Measurements from ENCODE around the gene ZNF500.

Gene ZNF500

GRCh38 chr16:4778050-4778392 is 11.1 kb upstream of the ZNF500 start:
- Histone ChIP-seq H4K8ac (ENCODE audit: low read depth, low read length) (no peak overlapping the region), H2BK120ac (ENCODE audit: insufficient read depth, low read length, poor library complexity) (no peak overlapping the region)
- WGBS (ENCODE audit: extremely low coverage, insufficient coverage, insufficient read length), result no CpG with 5 or more reads among the region's 5 CpGs

GRCh38 chr16:4777339-4778049 is 10.5 kb upstream of the ZNF500 start:
- H3K23ac ChIP-seq (ENCODE audit: low read length), result no peak overlapping the region
- H3K14ac ChIP-seq (ENCODE audit: low read length), result no peak overlapping the region
- H2BK5ac ChIP-seq (ENCODE audit: low read depth, low read length, poor library complexity), result no peak overlapping the region
- DNase-seq, result peak; percentile 59 to 73
- H2AFZ ChIP-seq (ENCODE audit: insufficient read depth, low read length, poor library complexity), result no peak overlapping the region
- no peak overlapping the region for H3K4ac ChIP-seq (ENCODE audit: low read depth, low read length)
- no peak overlapping the region for H3K4me2 ChIP-seq (ENCODE audit: low read length)
- no peak overlapping the region for H2BK120ac ChIP-seq (ENCODE audit: insufficient read depth, low read length, poor library complexity)
- H3K9ac ChIP-seq (ENCODE audit: low read length), result no peak overlapping the region
- no peak overlapping the region for H3K4me3 ChIP-seq (ENCODE audit: low read depth, low read length)
- H2BK12ac ChIP-seq (ENCODE audit: low read length), result no peak overlapping the region
- H4K12ac ChIP-seq (ENCODE audit: low read depth, low read length), result no peak overlapping the region
- peaks cover 0 to 2% of the 10 kb centered on the region in 2 experiments for H3K4me1 ChIP-seq (ENCODE audit: control insufficient read depth in 1 of 2, insufficient read depth in 2 of 2, low read length in 2 of 2)
- H4K8ac ChIP-seq (ENCODE audit: low read depth, low read length), result no peak overlapping the region
- no peak overlapping the region for H3K27ac ChIP-seq (ENCODE audit: low read depth, low read length)
- no CpG with 5 or more reads among the region's 17 CpGs for WGBS (ENCODE audit: extremely low coverage, insufficient coverage, insufficient read length)
- no peak overlapping the region for H4K91ac ChIP-seq (ENCODE audit: low read depth, low read length)
- no peaks in the 10 kb centered on the region for H3K79me1 ChIP-seq (ENCODE audit: low read length)
- peaks cover 3% of the 10 kb centered on the region for H3K9me3 ChIP-seq (ENCODE audit: insufficient read depth, low read depth, low read length)
- no peak overlapping the region for H3K18ac ChIP-seq (ENCODE audit: low read length)
- H3K27me3 ChIP-seq (ENCODE audit: insufficient read depth, low read length), result no peaks in the 10 kb centered on the region
- H3K79me2 ChIP-seq (ENCODE audit: control insufficient read depth, insufficient read depth, low read length, poor library complexity), result no peaks in the 10 kb centered on the region
- no peak overlapping the region for H2AK5ac ChIP-seq (ENCODE audit: low read length)
- H3K36me3 ChIP-seq (ENCODE audit: control insufficient read depth in 1 of 2, insufficient read depth in 2 of 2, low read length in 2 of 2), result no peaks in the 10 kb centered on the region

More at GRCh38 chr16:4778050-4778392, 11.1 kb upstream of the ZNF500 start:
- Histone ChIP-seq H2BK12ac (ENCODE audit: low read length) (no peak overlapping the region), H3K14ac (ENCODE audit: low read length) (no peak overlapping the region), H3K4me2 (ENCODE audit: low read length) (no peak overlapping the region), H3K4me1 (ENCODE audit: control insufficient read depth in 1 of 2, insufficient read depth in 2 of 2, low read length in 2 of 2) (peaks cover 0 to 2% of the 10 kb centered on the region in 2 experiments), H3K27ac (ENCODE audit: low read depth, low read length) (no peak overlapping the region), H4K91ac (ENCODE audit: low read depth, low read length) (no peak overlapping the region), H3K18ac (ENCODE audit: low read length) (no peak overlapping the region), H3K79me1 (ENCODE audit: low read length) (no peaks in the 10 kb centered on the region), H3K36me3 (ENCODE audit: control insufficient read depth in 1 of 2, insufficient read depth in 2 of 2, low read length in 2 of 2) (no peaks in the 10 kb centered on the region), H3K23ac (ENCODE audit: low read length) (no peak overlapping the region), H3K4me3 (ENCODE audit: low read depth, low read length) (no peak overlapping the region), H3K27me3 (ENCODE audit: insufficient read depth, low read length) (no peaks in the 10 kb centered on the region), H3K79me2 (ENCODE audit: control insufficient read depth, insufficient read depth, low read length, poor library complexity) (no peaks in the 10 kb centered on the region), H4K12ac (ENCODE audit: low read depth, low read length) (no peak overlapping the region), H3K9me3 (ENCODE audit: insufficient read depth, low read depth, low read length) (peaks cover 3% of the 10 kb centered on the region), H3K9ac (ENCODE audit: low read length) (no peak overlapping the region), H2AFZ (ENCODE audit: insufficient read depth, low read length, poor library complexity) (no peak overlapping the region), H2BK5ac (ENCODE audit: low read depth, low read length, poor library complexity) (no peak overlapping the region), H3K4ac (ENCODE audit: low read depth, low read length) (no peak overlapping the region), H2AK5ac (ENCODE audit: low read length) (no peak overlapping the region)
- DNase-seq, result no peak

GRCh38 chr16:4776141-4776705 is 9.3 kb upstream of the ZNF500 start:
- Histone ChIP-seq H3K27me3 (ENCODE audit: insufficient read depth, low read length) (no peaks in the 10 kb centered on the region), H2AK5ac (ENCODE audit: low read length) (no peak overlapping the region), H3K9me3 (ENCODE audit: insufficient read depth, low read depth, low read length) (peaks cover 3% of the 10 kb centered on the region), H3K23ac (ENCODE audit: low read length) (no peak overlapping the region), H3K27ac (ENCODE audit: low read depth, low read length) (no peak overlapping the region), H4K12ac (ENCODE audit: low read depth, low read length) (no peak overlapping the region), H3K4me2 (ENCODE audit: low read length) (no peak overlapping the region), H4K8ac (ENCODE audit: low read depth, low read length) (no peak overlapping the region), H3K79me2 (ENCODE audit: control insufficient read depth, insufficient read depth, low read length, poor library complexity) (no peaks in the 10 kb centered on the region), H3K36me3 (ENCODE audit: control insufficient read depth in 1 of 2, insufficient read depth in 2 of 2, low read length in 2 of 2) (no peaks in the 10 kb centered on the region), H2BK5ac (ENCODE audit: low read depth, low read length, poor library complexity) (no peak overlapping the region), H3K14ac (ENCODE audit: low read length) (no peak overlapping the region), H3K18ac (ENCODE audit: low read length) (no peak overlapping the region), H3K4me3 (ENCODE audit: low read depth, low read length) (no peak overlapping the region), H3K4me1 (ENCODE audit: control insufficient read depth in 1 of 2, insufficient read depth in 2 of 2, low read length in 2 of 2) (peaks cover 0 to 2% of the 10 kb centered on the region in 2 experiments), H3K9ac (ENCODE audit: low read length) (no peak overlapping the region), H2AFZ (ENCODE audit: insufficient read depth, low read length, poor library complexity) (no peak overlapping the region), H3K4ac (ENCODE audit: low read depth, low read length) (no peak overlapping the region), H2BK120ac (ENCODE audit: insufficient read depth, low read length, poor library complexity) (no peak overlapping the region), H3K79me1 (ENCODE audit: low read length) (no peaks in the 10 kb centered on the region), H2BK12ac (ENCODE audit: low read length) (no peak overlapping the region), H4K91ac (ENCODE audit: low read depth, low read length) (no peak overlapping the region)
- WGBS (ENCODE audit: extremely low coverage, insufficient coverage, insufficient read length), result no CpG with 5 or more reads among the region's 2 CpGs
- peak; percentile 73 to 83 for DNase-seq

- Histone ChIP-seq H3K36me3 (ENCODE audit: control insufficient read depth in 1 of 2, insufficient read depth in 2 of 2, low read length in 2 of 2) (no peaks in the 10 kb centered on the region), H4K12ac (ENCODE audit: low read depth, low read length) (no peak overlapping the region), H2AFZ (ENCODE audit: insufficient read depth, low read length, poor library complexity) (no peak overlapping the region), H3K14ac (ENCODE audit: low read length) (no peak overlapping the region), H3K9me3 (ENCODE audit: insufficient read depth, low read depth, low read length) (peaks cover 3% of the 10 kb centered on the region), H4K91ac (ENCODE audit: low read depth, low read length) (no peak overlapping the region), H2AK5ac (ENCODE audit: low read length) (no peak overlapping the region), H2BK12ac (ENCODE audit: low read length) (no peak overlapping the region), H3K4me3 (ENCODE audit: low read depth, low read length) (no peak overlapping the region), H3K79me1 (ENCODE audit: low read length) (no peaks in the 10 kb centered on the region), H2BK5ac (ENCODE audit: low read depth, low read length, poor library complexity) (no peak overlapping the region), H3K27ac (ENCODE audit: low read depth, low read length) (no peak overlapping the region), H3K9ac (ENCODE audit: low read length) (no peak overlapping the region), H3K4me2 (ENCODE audit: low read length) (no peak overlapping the region), H4K8ac (ENCODE audit: low read depth, low read length) (no peak overlapping the region), H3K18ac (ENCODE audit: low read length) (no peak overlapping the region), H3K27me3 (ENCODE audit: insufficient read depth, low read length) (no peaks in the 10 kb centered on the region), H2BK120ac (ENCODE audit: insufficient read depth, low read length, poor library complexity) (no peak overlapping the region), H3K4ac (ENCODE audit: low read depth, low read length) (no peak overlapping the region), H3K79me2 (ENCODE audit: control insufficient read depth, insufficient read depth, low read length, poor library complexity) (no peaks in the 10 kb centered on the region), H3K4me1 (ENCODE audit: control insufficient read depth in 1 of 2, insufficient read depth in 2 of 2, low read length in 2 of 2) (peaks cover 0 to 2% of the 10 kb centered on the region in 2 experiments), H3K23ac (ENCODE audit: low read length) (no peak overlapping the region)
- DNase-seq, result peak; percentile 51 to 63
- no CpG with 5 or more reads among the region's 13 CpGs for WGBS (ENCODE audit: extremely low coverage, insufficient coverage, insufficient read length)
Measured at GRCh38 chr16:4775005-4775404, 8.0 kb upstream of the ZNF500 start.

Data from trophoblast cell (in vitro differentiated cells and primary cell).